Superior temporal gyrus (tissue), 1 donor: ENCODE data around the gene ERO1B.
"Not testable (repeated sequence)": the region's sequence is repeated elsewhere in the genome, so short reads cannot be mapped to it uniquely, and the experiment has no call there.

Source experiments
- DNase-seq: peaks from one replicate; pipeline ENCODE4 v3.0.0-alpha.2; 2016; ENCODE audit errors: extremely low spot score

ERO1B gene

GRCh38 chr1:236188084-236188483 is 93.7 kb downstream of the ERO1B start:
- not testable (repeated sequence) for DNase-seq

DNA sequence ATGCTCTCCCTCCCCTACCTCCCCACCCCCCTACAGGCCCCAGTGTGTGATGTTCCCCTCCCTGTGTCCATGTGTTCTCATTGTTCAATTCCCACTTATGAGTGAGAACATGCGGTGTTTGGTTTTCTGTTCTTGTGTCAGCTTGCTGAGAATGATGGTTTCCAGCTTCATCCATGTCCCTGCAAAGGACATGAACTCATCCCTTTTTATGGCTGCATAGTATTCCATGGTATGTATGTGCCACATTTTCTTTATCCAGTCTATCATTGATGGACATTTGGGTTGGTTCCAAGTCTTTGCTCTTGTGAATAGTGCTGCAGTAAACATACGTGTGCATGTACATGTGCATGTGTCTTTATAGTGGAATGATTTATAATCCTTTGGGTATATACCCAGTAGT is 95.3 kb downstream of the ERO1B start:
- DNase-seq: not testable (repeated sequence)

DNA sequence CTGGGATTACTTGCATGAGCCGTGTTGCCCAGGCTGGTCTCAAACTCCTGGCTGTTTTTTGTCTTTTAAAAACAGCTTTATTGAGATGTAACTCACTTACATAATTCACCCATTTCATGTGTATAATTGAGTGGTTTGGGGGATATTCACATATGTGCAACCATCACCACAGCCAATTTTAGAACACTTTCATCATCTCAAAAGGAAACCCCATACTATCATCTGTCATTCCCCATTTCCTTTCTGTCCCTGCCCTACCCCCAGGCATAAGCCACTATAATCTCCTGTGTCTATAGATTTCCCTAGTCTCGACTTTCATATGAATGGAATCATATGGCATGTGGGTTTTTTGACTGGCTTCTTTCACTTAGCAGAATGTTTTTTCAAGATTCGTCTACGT is 96.1 kb downstream of the ERO1B start:
- DNase-seq: no peak

- no peak for DNase-seq
Observed at GRCh38 chr1:236181059-236181458, 100.7 kb downstream of the ERO1B start.

GRCh38 chr1:236179634-236180033 is 102.1 kb downstream of the ERO1B start:
- no peak for DNase-seq

GRCh38 chr1:236176337-236177336 is 105.1 kb downstream of the ERO1B start:
- DNase-seq: no peak

DNA sequence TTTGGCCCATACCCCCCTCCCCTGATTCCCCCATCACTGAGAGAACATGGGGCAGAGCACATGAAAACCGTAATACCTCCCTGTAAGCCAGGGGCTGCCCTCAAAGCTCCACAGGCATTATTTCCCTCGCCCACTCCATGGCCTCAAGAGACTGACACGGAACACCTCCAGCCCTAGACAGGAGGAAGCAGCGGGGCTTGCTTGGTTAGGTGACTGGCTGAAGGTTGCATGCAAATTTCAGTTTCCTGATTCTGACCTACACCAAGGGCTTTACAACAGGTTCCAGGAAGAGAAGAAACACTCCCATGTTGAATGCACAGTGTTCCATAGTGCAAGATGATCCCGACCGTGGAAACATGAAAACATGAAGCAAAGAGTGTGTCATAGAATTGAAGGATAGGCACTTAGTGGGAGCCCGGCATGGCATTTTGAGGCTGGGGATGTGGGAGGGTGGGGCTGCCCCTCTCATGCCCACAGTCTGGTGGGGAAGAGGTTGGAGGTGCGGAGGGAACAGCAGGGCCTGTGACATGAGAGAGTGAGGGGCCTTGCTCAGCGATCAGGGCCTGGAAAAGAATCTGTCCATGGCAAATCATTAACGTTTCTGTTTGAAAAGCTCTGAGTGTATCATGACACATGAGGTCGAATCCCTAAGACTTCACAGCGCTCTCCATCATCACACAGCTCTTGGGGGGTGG is 106.0 kb downstream of the ERO1B start:
- no peak for DNase-seq

DNA sequence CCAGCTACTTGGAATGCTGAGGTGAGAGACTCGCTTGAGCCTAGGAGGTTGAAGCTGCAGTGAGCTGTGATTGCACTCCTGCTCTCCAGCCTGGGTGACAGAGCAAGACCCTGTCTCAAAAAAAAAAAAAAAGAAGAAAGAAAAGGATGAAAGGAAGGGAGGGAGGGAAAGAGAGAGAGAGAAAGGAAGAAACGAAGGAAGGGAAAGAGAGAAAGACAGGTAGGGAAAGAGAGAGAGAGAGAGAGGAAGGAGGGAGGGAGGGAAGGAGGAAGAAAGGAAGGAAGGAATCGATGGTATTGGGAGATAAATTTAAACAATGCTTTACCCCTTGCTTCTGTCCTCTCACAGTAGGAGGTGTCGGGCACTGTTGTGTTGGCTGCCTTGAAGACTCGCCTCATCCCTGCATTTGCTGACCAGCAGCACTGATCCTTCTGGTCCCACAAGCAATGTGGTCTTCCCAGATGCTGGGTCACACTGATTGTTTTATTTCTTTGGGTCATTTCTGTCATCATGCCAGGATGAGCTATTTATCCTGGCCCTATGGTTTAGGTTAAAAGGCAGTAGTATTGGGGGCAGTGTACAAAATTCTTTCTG is 108.5 kb downstream of the ERO1B start:
- DNase-seq: no peak

DNA sequence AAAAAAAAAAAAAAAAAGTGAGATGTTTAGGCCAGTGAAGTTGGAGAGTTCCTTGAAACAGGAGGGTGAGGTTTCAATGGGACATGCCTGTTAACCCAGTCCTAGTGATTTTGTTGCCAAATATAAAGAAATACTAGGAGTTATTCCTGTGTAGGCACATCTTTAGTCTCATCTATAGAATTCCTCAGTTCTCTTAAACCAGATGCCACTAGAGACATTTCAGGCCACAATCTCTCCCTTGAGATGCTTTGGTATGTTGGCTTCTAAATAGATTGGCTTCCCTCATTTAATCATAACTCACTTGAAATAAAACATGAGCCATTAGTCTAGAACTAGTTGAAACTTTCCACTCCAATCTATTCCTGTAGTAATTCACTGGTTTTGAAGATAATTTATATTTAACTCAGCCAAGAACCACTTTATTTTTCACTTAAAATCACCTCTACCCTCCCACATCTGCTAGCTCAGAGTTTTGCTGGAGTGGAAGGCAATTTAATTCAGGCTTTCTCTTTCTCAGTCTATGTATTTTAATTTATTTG is 109.6 kb downstream of the ERO1B start:
- no peak for DNase-seq

DNA sequence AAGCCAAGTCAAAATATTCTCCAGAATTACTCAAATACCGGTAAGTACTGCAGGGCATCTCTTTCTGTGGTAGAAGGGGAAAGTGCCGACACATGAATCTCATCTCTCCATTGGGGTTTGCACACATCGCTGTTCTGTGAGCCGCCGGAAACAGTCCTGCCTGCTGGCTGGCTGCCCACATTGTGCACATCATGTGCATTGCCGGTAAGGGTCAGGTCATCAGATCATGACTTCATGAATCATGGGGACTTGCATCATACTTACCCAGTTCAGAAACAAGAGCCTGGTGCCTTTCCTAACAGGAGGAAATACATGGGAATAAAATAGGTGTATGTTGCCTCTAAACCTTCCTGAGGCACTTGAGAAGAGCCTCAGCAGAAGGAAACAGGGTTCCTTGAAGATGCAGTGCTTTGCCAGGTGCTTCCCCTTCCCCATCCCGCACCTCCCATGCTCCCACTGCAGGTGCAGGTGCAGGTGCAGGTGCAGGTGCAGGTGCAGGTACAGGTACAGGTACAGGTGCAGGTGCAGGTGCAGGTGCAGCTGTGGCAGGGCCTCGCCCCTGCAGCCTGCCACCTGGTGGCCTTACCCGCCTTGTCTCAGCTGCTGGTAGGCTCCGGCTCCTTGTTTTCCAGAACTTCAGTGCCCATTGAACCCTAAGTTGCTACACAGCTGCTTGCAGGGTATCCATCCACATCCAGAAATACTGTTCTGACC is 112.9 kb downstream of the ERO1B start:
- no peak for DNase-seq

GRCh38 chr1:236167578-236167977 is 114.2 kb downstream of the ERO1B start:
- no peak for DNase-seq

- DNase-seq: no peak
Observed at GRCh38 chr1:236167154-236167553, 114.6 kb downstream of the ERO1B start.

- no peak for DNase-seq
Observed at GRCh38 chr1:236166041-236166440, 115.7 kb downstream of the ERO1B start.
